AG10803 (cell line): ENCODE measurements around the gene NUCB2.
"Not testable (repeated sequence)": the region's sequence is repeated elsewhere in the genome, so short reads cannot be mapped to it uniquely, and the experiment has no call there.

Experiments
- DNase-seq: peaks from one replicate; pipeline ENCODE4 v3.0.0; 2010; ENCODE audit warnings: low read depth
- H3K4me3 ChIP-seq: 2 replicates; pipeline ENCODE4 v1.5.1; 2011; ENCODE audit warnings: mild to moderate bottlenecking, low read length, control low read depth
- CTCF ChIP-seq: conservative IDR thresholded peaks from 2 replicates; pipeline ENCODE4 v1.5.1; 2011; ENCODE audit warnings: mild to moderate bottlenecking, low read length, control low read depth, inconsistent platforms

NUCB2 gene

DNA sequence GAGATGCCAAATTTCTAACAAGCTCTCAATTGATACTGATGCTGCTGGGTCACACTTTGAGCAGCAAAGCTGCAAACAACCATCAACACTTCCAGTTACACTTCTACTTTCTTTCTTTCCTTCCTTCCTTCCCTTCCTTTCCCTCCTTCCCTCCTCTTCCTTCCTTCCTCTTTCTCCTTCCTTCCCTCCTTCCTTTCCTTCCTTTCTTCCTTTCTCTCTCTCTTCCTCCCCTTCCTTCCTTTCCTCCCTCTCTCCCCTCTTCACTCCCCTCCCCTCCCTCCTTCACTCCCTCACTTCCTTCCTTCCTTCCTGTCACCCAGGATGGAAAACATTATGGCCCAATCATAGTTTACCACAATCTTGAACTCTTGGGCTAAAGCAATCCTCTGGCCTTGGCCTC, 35.8 kb upstream of the NUCB2 start:
- no peak for DNase-seq
- TF ChIP-seq CTCF, result no peak

GRCh38 chr11:17242954-17243353, 33.6 kb upstream of the NUCB2 start:
- DNase-seq, result not testable (repeated sequence)

More for the DNA sequence above, 35.8 kb upstream of the NUCB2 start:
- no peak overlapping the region for H3K4me3 ChIP-seq

DNA sequence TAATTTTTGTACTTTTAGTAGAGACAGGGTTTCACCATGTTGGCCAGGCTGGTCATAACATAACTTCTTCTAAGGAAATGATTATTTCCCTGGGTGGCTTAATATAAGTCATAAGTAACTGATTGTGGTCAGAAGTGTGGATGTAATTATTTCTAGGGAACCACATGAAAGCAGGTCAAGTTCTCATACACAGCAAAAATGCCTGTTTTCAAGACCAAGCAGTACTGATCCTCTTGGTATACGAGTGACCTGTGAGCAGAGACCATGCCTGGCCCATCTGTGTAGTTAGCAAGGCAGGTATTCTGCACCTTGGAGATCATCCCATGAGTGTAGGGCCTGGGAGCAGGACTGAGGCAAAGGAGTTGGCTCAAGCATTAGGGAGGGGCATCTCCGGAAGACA, 32.5 kb upstream of the NUCB2 start:
- no peak for TF ChIP-seq CTCF
- no peak overlapping the region for H3K4me3 ChIP-seq
- DNase-seq, result no peak

More at GRCh38 chr11:17242954-17243353, 33.6 kb upstream of the NUCB2 start:
- H3K4me3 ChIP-seq, result not testable (repeated sequence)

DNA sequence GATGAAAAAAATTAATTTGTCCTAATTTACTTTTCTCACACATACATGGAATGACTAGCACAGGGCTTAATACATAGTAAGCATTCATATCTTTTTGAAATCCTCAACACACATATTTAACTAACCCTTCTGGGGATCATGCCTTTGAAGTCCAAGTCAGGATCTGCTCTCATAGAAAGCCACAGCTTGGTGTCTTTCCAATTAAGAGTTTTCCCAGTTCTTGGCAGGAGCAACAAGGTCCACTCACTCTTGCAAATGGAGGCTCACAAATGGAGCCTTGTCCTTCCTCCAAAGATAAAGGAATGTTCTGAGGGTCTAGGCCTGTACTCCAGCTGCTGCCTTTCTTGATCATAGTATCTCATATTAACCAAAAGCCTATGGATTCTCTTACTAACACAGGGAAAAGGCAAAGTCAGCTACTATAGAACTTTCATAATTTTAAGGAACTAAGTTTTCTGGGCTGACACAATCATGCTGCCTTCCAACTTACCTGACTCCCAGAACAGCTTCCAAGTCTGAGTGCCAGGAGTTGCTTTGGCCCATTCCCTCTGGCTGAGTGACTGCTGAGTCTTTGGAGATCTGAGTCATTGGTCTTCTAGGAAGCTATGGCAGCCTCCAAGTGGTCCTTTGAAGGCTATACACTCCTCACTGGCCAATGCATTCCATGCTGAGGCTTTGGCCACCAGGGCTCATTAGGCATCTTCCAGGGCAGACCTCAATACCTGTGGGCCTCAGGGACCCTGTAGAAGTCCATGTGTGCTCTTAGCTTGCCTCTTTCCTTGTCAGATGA, 25.8 kb upstream of the NUCB2 start:
- TF ChIP-seq CTCF, result no peak
- H3K4me3 ChIP-seq, result no peak overlapping the region
- DNase-seq, result peak; percentile 27

DNA sequence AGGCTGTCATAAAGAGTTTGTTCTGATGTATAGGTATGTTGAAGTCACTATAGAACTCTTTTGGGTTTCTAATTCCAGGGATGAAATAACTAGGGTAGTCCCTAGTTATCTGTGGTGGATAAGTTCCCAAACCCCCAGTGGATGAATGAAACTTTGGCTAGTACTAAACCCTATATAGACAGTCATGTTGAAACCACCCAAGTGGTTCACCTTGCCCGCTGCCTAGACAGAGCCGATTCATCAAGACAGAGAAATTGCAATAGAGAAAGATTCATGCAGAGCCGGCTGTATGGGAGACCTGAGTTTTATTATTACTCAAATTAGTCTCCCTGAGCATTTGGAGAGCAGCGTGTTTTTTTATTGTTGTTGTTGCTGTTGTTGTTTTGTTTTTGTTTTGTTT, 23.8 kb upstream of the NUCB2 start:
- TF ChIP-seq CTCF, result no peak
- no peak for DNase-seq
- no peak overlapping the region for H3K4me3 ChIP-seq

DNA sequence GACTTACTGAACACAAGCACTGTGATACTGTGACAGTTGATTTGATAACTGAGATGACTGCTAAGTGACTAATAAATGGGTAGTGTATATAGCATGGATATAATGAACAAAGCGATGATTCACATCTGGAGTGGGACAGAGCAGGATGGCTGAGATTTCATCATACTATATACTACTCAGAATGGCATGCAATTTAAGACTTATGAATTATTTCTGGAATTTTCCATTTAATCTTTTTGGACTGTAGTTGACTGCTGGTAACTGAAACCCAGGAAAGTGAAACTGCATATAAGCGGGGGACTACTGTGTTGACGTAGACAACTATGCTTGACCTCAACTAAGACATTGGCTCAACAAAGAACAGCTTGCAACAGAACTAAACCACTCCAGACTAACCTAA, 20.0 kb upstream of the NUCB2 start:
- H3K4me3 ChIP-seq, result peak overlapping the region; percentile 10; the same call in 1 of the 2 replicates
- peak; percentile 93 for DNase-seq

GRCh38 chr11:17257196-17257595, 19.3 kb upstream of the NUCB2 start:
- peak; percentile 33 for DNase-seq
- TF ChIP-seq CTCF, result no peak
- H3K4me3 ChIP-seq, result no peak overlapping the region

More for the DNA sequence above, 20.0 kb upstream of the NUCB2 start:
- TF ChIP-seq CTCF, result no peak
